NCI-H526 (cell line): Measurements from ENCODE around the gene CD163L1.
"Not testable (repeated sequence)": the region's sequence is repeated elsewhere in the genome, so short reads cannot be mapped to it uniquely, and the experiment has no call there.

Experiments used
- DNase-seq, 2 experiments: peaks; one replicate each; lab custom pipeline; 2025; lab: John Stamatoyannopoulos, UW

The CD163L1 gene

GRCh38 chr12:7444076-7444475 is at the start of gene CD163L1:
Gene CD163L1 (minus strand): TSS chr12:7444153. CDS start chr12:7444127, 26 bp downstream.
- no peak for DNase-seq

DNA sequence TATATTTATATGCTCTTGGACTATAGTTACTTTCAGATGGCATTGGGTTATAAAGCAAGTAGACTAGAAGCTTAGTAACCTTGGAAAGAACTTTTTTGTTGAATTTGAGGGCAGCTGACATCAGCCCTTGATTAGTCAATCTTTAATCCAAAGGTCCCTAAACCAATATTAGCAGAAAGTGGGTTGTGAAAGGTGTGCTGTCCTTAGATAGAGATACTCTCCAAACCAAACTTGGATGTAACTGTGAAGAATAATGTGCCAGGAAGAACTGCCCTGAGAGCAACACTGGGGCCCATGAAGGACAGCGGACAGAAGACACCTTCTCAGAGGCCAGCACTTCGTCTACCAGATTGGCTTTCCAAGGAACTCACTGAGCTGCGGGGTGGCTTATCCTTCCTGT is 49.1 kb upstream of the CD163L1 start:
- no peak for DNase-seq

DNA sequence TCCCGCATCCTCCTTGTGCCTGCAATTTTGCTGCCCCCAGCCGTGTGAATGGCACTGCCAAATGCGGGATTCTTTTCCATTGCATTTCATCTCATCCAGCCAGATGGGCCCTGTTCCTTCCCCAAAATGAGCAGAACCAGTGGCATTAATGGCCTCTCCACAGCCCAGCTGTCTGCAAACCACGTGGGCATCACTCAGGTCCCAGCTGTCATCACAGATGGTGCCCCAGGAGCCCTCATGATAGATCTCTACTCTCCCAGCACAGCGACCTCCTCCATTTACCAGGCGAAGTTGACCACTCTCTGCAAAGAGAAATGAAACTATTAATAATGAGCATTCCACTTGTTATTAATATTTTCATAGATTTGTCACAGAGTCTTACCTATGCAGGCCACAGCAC is 42.6 kb upstream of the CD163L1 start:
- DNase-seq: no peak

DNA sequence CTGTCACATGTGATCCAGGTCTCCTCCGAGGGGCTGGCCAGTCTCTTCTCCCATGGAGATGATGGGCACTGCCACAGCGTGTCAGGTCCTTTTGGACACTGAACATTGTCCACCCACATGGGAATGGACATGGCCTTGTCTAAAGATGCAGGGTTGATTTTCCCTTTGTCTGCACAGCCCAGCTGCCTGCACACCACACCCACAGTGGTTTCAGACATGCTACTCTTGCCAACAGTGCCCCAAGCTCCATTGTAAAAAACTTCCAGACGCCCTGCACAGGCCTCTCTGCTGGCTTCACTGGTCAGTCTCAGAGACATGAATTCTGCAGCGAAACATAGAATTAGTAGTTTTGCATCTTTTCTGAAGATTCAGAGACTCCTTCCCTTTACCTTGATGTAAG is 41.1 kb upstream of the CD163L1 start:
- no peak for DNase-seq

- no peak for DNase-seq
Measured at GRCh38 chr12:7483343-7483742, 39.4 kb upstream of the CD163L1 start.

DNA sequence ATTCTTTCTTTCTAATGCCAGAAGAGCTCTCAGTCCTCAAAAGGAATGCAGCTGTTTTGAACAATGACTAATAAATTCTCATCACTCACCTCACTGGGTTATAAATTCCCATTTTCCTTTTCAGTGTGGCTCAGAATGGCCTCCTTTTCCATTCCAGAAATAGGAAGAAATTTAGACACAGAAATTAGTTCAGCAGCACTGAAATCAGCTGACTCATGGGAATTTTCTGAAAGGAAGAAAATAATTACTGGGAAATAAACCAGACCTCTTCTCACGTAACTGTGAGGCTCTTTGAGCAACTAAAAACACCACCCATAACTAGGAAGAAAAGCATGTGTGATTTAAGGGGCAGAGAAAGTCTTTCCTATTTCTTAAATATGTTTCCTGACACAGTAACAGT is 35.8 kb upstream of the CD163L1 start:
- no peak for DNase-seq

- no peak for DNase-seq
Measured at GRCh38 chr12:7472060-7472459, 28.1 kb upstream of the CD163L1 start.

- DNase-seq: peak; percentile 31 to 74
Measured at GRCh38 chr12:7460375-7461259, 16.7 kb upstream of the CD163L1 start.

- no peak for DNase-seq
Measured at GRCh38 chr12:7459973-7460372, 16.0 kb upstream of the CD163L1 start.

DNA sequence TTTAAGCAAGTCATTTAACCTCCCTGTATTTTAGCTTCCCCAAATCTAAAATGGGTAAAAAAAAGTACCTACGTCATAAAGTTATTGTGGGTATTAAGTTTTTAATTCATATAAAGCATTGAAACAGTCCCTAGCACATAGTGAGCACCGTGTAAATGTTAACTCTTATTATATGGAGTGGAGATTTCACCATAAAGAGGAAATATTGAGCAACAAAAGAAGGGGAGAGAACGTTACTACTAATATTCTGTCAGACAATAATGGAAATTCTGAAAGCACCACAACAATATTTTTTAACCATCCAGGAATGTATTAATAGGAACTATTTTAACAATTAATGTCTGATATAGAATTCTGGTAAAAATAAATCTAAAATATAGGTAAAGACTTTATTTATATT is 7.8 kb upstream of the CD163L1 start:
- DNase-seq: no peak

DNA sequence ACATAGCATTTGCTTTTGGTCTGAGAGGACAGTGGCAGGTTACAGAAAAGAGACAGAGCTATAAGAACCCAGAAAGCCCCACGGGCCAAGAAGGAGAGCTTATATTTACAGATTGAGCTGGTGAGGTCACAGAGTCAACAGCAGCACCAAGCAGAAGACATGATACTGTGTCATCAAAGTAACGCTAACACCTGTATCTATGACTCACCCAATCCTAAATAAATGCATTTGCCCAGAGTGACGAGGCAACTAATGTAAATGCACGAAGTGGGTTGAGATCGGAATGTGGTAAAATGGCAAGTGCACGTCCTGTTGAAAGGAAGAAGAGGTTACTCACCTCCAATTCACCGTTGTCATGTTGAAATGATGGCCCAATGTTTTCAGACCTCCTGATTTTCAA is 6.7 kb upstream of the CD163L1 start:
- DNase-seq: no peak

DNA sequence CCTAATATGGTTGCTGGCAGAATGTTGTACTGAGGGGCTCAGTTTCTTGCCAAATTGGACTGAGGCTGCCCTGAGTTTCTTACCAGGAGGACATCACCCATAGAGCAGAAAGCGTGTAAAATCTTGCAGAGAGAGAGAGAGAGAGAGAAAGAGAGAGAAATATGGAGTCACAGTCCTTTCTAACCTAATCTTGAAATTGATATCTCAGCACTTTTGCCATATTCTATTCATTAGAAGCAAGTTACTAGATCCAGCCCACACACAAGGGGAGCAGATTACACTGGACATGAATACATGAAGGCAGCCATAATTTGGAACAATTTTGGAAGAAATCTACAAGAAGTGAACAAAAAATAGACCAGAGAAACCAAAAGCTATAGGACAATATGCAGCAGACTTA is 4.1 kb upstream of the CD163L1 start:
- no peak for DNase-seq

GRCh38 chr12:7444537-7444936 is 584 bp upstream of the CD163L1 start:
- no peak for DNase-seq

DNA sequence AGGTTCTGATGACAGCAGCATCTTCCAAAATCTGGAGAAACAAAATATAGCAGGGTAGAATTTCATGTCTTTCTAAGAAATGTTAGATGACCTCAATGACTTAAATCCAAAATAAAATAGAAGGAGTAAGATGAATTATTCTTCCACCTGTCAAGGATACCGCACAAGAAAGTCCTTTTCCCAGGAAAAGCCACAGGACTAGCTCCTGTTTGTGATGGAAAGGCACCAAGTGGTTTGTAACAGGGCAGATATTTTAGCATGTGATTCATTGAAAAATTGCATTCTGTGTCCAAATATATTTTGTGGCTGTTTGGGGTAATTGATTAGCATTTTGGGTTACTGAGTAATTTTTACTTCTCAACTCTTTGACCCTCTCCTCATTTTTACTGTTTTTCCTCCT is 2.7 kb downstream of the CD163L1 start:
- no peak for DNase-seq

DNA sequence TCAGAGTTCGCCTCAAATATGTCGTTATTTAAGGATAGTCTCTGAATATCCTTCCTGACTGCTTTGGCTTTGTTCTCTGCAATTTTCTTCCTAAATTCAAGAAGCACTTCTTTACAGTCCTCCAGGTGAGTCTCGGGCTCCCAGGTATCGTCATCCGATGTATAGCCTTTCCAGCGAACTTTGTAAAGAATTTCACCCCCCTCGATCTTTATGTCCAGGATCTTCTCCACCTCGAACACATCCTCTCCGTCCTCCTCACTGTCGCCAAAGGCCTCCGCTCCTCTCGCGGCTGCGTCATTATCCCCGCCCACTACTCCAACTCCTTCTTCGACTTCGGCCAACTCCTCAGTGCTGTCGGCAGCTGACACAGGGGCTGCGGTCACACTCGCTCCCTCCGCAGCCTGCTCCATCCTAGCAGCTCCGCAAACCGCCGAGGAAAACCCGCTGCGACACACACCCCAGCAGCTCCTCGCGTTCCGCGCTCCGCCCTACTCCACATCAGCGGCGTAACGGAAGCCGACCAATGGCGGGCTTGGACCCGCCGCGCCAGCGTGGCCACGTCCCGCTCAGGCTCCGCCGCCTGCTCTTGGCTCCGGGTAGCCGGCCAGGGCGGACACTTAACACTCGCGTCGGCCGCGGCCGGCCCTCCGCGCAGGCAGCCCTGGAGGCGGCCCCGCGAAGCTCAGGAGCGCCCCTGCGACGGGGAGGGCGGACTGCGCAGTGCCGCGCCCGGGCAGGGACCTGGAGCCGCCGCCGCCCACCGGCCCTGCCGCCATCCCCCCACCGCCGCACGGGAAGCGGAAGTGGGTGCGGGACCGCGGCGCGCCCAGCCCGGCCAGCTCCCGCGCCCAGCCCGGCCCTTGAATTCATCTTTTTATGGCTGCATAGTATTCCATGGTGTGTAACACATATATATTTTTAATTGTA is 4.1 kb downstream of the CD163L1 start:
- DNase-seq: peak; percentile 62 to 76

DNA sequence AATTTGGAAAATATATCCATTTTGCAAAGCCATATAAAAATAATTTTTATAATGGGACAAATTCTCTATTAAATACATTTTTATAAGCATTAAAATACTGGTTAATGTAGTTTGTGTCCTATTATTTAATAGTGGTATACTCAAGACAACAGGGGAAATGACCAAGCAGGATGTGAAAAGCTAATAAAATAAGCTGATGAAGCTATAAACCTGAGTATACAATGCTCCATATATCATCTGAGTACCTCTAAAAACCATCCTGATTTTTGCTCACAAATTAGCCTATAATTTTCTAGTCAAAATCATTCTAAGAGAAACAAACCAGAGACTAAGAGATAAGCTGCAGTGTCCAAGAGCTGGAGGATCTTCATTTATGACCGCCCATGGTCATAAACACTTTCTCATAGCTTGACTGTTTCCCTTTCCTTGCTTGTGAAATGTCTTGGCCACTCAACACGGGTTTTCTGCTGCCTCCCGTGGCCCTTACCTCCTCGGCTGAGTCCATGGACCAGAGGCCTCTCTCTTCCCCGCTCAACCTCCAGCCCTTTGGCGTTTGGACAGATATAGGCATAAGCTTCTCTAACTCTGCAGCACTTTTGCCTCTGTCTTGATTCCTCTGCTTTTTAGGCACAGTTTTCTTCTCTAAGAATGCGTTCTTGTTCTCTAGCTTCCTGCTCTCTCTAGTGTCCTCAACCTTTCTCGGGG is 5.5 kb downstream of the CD163L1 start:
- DNase-seq: peak in 1 of 2 experiments; percentile 26

GRCh38 chr12:7437494-7437893 is 6.5 kb downstream of the CD163L1 start:
- not testable (repeated sequence) for DNase-seq

- DNase-seq: no peak
Measured at GRCh38 chr12:7434670-7435069, 9.3 kb downstream of the CD163L1 start.

GRCh38 chr12:7433276-7433822 is 10.6 kb downstream of the CD163L1 start:
- no peak for DNase-seq

DNA sequence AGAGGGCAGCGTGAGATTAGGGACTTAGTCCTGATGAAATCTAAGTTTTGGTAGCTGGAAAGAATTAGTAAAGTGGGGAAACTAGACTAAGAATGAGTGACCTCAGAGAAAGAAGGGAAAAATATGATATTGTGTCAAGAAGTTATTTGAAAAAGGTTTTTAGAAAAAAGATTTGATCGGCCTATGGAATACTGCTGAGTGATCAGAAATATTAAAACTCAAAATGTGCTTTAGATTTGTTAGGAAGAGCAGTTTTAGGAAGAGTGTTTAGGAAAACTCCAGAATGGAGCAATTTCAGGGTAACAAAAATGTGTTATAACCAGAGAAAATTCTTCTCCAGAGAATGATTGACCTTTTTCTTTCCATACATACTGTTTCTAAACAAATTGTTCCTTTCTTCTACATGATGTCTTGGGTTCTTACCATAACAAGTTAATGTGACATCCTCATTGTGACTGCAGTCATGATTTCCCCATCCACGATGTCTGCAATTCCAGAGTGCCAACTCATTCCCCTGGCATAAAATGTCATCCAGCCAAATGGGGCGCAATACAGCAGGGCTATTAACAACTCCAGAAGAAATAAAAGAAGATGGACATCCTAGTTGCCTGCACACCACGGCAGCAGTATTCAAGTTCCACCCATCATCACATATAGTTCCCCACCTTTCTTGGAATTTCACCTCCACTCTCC is 11.8 kb downstream of the CD163L1 start:
- DNase-seq: no peak

DNA sequence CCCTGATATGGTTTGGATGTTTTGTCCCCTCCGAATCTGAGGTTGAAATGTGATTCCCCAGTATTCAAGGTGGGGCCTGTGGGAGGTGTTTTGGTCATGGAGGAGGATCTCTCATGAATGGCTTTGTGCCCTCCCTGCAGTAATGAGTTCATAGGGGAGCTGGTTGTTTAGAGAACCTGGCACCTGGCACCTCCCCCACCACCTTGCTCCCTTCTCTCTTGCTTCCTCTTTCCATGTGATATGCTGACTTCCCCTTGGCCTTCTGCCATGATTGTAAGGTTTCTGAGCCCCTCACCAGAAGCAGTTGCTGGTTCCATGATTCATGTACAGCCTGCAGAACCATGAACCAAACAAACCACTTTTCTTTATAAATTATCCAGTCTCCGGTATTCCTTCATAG is 32.6 kb downstream of the CD163L1 start:
- DNase-seq: peak; percentile 35 to 54
